ENCODE results near the gene AKAP11.

DNA sequence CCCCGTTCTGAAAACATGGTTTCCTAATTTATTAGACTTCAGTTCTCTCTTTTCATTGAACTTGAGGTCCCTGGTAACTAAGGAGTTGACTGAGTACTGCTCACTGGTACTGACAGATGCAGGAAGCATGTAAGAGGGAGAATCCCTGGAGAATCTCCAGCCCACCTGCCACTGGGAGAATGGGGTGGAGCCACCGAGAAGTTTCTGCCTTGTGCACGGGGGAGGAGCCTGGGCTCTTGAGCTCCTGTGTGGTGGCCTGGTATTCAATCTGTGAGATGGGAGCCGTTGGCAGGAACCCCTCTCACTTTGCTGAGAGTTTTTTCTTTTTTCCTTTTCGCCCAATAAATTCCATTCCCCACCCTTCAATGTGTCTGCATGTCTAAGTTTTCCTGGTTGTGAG is 13.2 kb upstream of the AKAP11 start:
- TF ChIP-seq, protein P1, sequence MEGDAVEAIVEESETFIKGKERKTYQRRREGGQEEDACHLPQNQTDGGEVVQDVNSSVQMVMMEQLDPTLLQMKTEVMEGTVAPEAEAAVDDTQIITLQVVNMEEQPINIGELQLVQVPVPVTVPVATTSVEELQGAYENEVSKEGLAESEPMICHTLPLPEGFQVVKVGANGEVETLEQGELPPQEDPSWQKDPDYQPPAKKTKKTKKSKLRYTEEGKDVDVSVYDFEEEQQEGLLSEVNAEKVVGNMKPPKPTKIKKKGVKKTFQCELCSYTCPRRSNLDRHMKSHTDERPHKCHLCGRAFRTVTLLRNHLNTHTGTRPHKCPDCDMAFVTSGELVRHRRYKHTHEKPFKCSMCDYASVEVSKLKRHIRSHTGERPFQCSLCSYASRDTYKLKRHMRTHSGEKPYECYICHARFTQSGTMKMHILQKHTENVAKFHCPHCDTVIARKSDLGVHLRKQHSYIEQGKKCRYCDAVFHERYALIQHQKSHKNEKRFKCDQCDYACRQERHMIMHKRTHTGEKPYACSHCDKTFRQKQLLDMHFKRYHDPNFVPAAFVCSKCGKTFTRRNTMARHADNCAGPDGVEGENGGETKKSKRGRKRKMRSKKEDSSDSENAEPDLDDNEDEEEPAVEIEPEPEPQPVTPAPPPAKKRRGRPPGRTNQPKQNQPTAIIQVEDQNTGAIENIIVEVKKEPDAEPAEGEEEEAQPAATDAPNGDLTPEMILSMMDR (IDR thresholded peaks at IDR 0.05) = no peak
- TF ChIP-seq POLR2A (IDR thresholded peaks at IDR 0.05) (no peak), POLR2AphosphoS5 (IDR thresholded peaks at IDR 0.05) (no peak)
